Dendritic cell treated with granulocyte-macrophage colony-stimulating factor and Interleukin-4, amounts not matched to agents 40 ng/mL and 50 ng/mL, for 4 days (primary cell): ENCODE results near the gene MYH9.

Experiments
- H3K27ac Mint-ChIP-seq: one replicate; pipeline ENCODE4 v1.8.0; 2022; ENCODE audit warnings: mild to moderate bottlenecking, mixed read lengths
- H3K27me3 Mint-ChIP-seq: one replicate; pipeline ENCODE4 v1.8.0; 2022; ENCODE audit warnings: mild to moderate bottlenecking, mixed read lengths
- H3K36me3 Mint-ChIP-seq: one replicate; pipeline ENCODE4 v1.8.0; 2022; ENCODE audit warnings: low read depth, mixed read lengths
- H3K4me1 Mint-ChIP-seq: one replicate; pipeline ENCODE4 v1.8.0; 2022; ENCODE audit warnings: low read depth, mixed read lengths
- H3K4me3 Mint-ChIP-seq: one replicate; pipeline ENCODE4 v1.8.0; 2022; ENCODE audit warnings: mild to moderate bottlenecking, moderate library complexity, mixed read lengths
- H3K9me3 Mint-ChIP-seq: one replicate; pipeline ENCODE4 v1.8.0; 2022; ENCODE audit warnings: mixed read lengths
- intact Hi-C: fragments of 100-400 bp; cut with micrococcal nuclease; formaldehyde crosslinking; loops from one replicate; pipeline ENCODE4 v1.15.0; 2022

MYH9 gene

GRCh38 chr22:36386351-36386899 is 1.3 kb downstream of the MYH9 start:
- Mint-ChIP-seq H3K27ac (peak overlapping the region; percentile 95), H3K27me3 (no peaks in the 10 kb centered on the region), H3K9me3 (no peaks in the 10 kb centered on the region), H3K36me3 (peaks cover 44% of the 10 kb centered on the region), H3K4me3 (peak overlapping the region; percentile 98), H3K4me1 (peaks cover 60% of the 10 kb centered on the region)
- intact Hi-C loops, result loop anchor here (5.0 kb wide), 3 partner anchors 54 to 141 kb away; partner anchors contain the start of gene EIF3D

GRCh38 chr22:36385491-36386350 is 2.0 kb downstream of the MYH9 start:
- Mint-ChIP-seq H3K4me3 (peak overlapping the region; percentile 98), H3K9me3 (no peaks in the 10 kb centered on the region), H3K27me3 (no peaks in the 10 kb centered on the region), H3K27ac (peak overlapping the region; percentile 95), H3K4me1 (peaks cover 55% of the 10 kb centered on the region), H3K36me3 (peaks cover 44% of the 10 kb centered on the region)
- intact Hi-C loops, result loop anchor here (5.0 kb wide), 3 partner anchors 53 to 142 kb away; partner anchors contain the start of gene EIF3D

- peaks cover 56% of the 10 kb centered on the region for H3K4me1 Mint-ChIP-seq
- H3K36me3 Mint-ChIP-seq, result peaks cover 50% of the 10 kb centered on the region
- H3K27ac Mint-ChIP-seq, result peak overlapping the region; percentile 95
- H3K9me3 Mint-ChIP-seq, result no peaks in the 10 kb centered on the region
- intact Hi-C loops, result loop anchor here (5.0 kb wide), 3 partner anchors 53 to 142 kb away; partner anchors contain the start of gene EIF3D
- peak overlapping the region; percentile 98 for H3K4me3 Mint-ChIP-seq
- no peaks in the 10 kb centered on the region for H3K27me3 Mint-ChIP-seq
These were observed 2.8 kb downstream of the MYH9 start for GRCh38 chr22:36384766-36385481.

DNA sequence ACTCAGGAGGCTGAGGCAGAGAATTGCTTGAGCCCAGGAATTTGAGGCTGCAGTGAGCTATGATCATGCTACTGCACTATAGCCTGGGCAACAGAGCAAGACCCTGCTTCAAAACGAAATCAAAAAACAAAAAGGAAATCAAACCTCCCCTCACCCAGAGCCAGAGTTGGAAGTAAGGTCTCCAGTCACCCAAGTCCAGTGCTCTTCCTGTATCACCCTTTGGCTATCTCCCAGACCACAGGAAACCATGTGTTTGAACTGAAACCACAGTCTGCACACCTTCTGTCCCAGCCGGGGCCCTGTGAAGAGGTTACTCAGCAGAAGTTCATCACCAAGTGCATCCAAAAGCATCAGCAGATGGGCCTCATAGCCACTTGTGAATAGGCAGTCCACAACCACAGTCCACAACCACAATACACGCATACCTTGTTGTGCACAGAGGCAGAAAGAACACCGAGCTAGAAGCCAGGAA is 4.6 kb downstream of the MYH9 start:
- Mint-ChIP-seq H3K27me3 (no peaks in the 10 kb centered on the region), H3K4me1 (peaks cover 68% of the 10 kb centered on the region), H3K4me3 (peak overlapping the region; percentile 23), H3K27ac (peak overlapping the region; percentile 43), H3K9me3 (no peaks in the 10 kb centered on the region), H3K36me3 (peaks cover 67% of the 10 kb centered on the region)
- intact Hi-C loops, result no loop called here

GRCh38 chr22:36381513-36382128 is 6.1 kb downstream of the MYH9 start:
- H3K36me3 Mint-ChIP-seq, result peaks cover 76% of the 10 kb centered on the region
- intact Hi-C loops, result no loop called here
- H3K27ac Mint-ChIP-seq, result no peak overlapping the region
- no peak overlapping the region for H3K4me3 Mint-ChIP-seq
- H3K4me1 Mint-ChIP-seq, result peaks cover 82% of the 10 kb centered on the region
- no peaks in the 10 kb centered on the region for H3K27me3 Mint-ChIP-seq
- no peaks in the 10 kb centered on the region for H3K9me3 Mint-ChIP-seq

DNA sequence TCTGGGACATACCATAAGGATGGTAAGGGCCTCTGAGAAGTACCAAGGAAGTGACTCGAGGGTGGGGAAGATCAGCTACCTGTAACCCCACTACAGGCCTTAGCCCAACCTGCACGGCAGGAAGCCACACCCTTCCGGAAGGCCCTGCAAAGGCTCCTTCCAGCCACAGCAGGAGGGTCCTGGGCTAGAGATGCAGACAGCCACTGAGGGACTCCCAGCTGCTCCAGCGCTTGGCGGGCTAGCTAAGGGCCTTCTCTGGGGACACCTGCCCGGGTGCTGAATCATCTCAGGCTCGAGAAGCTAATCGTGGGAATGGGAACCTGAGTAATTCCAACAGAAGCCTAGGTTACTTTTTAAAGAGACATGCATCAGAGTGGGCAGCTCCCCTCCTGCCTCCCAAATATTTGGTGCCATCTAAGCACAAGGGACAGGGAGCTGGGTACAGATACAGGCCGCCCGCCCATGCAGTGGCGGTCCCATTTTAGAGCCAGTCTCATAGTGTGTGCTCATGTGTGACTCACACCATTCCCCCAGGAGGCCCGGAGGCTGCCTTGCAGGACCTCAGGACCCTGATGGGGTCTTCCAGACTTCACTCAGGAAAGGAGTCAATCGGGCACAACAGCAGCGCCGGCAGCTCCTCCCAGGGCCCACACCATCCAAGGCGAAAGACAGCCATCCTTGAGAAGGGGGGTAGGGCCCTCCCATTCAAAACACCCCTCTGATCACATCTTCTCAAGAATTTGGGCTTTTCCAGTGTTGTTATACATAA is 8.0 kb downstream of the MYH9 start:
- H3K4me1 Mint-ChIP-seq, result peaks cover 78% of the 10 kb centered on the region
- H3K36me3 Mint-ChIP-seq, result peaks cover 66% of the 10 kb centered on the region
- intact Hi-C loops, result no loop called here
- H3K27me3 Mint-ChIP-seq, result no peaks in the 10 kb centered on the region
- H3K9me3 Mint-ChIP-seq, result no peaks in the 10 kb centered on the region
- peak overlapping the region; percentile 28 for H3K27ac Mint-ChIP-seq
- H3K4me3 Mint-ChIP-seq, result no peak overlapping the region

GRCh38 chr22:36378869-36379217 is 8.9 kb downstream of the MYH9 start:
- Mint-ChIP-seq H3K4me1 (peaks cover 75% of the 10 kb centered on the region), H3K27ac (peak overlapping the region; percentile 33), H3K27me3 (no peaks in the 10 kb centered on the region), H3K36me3 (peaks cover 64% of the 10 kb centered on the region), H3K4me3 (no peak overlapping the region), H3K9me3 (no peaks in the 10 kb centered on the region)
- intact Hi-C loops, result no loop called here

- Mint-ChIP-seq H3K4me1 (peaks cover 74% of the 10 kb centered on the region), H3K4me3 (no peak overlapping the region), H3K9me3 (no peaks in the 10 kb centered on the region), H3K27me3 (no peaks in the 10 kb centered on the region), H3K27ac (peak overlapping the region; percentile 33), H3K36me3 (peaks cover 62% of the 10 kb centered on the region)
- intact Hi-C loops, result no loop called here
These were observed 9.5 kb downstream of the MYH9 start for GRCh38 chr22:36378080-36378868.

GRCh38 chr22:36377022-36377631 is 10.6 kb downstream of the MYH9 start:
- H3K4me1 Mint-ChIP-seq, result peaks cover 81% of the 10 kb centered on the region
- H3K9me3 Mint-ChIP-seq, result no peaks in the 10 kb centered on the region
- H3K27me3 Mint-ChIP-seq, result no peaks in the 10 kb centered on the region
- H3K27ac Mint-ChIP-seq, result peak overlapping the region; percentile 33
- H3K36me3 Mint-ChIP-seq, result peaks cover 59% of the 10 kb centered on the region
- intact Hi-C loops, result no loop called here
- H3K4me3 Mint-ChIP-seq, result no peak overlapping the region

DNA sequence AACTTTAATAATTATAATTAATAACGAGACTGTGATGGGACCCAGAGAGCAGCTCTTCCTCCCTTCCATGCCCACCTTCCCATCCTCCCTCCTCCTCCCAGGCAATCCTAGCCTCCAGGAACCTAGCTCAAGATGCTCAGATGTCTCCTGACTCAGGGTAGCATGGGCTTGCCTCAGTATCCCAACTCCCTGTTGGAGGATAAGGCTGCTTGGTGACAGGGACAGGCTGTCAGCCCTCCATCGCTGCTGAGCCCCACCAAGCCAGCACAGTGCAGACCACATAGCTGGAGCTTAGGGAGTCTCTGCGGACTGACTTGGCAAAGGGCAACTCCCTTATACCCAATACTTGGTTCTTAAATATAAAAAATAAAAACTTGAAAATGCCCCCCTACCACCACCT is 11.5 kb downstream of the MYH9 start:
- Mint-ChIP-seq H3K4me1 (peaks cover 89% of the 10 kb centered on the region), H3K4me3 (no peak overlapping the region), H3K27me3 (no peaks in the 10 kb centered on the region), H3K9me3 (no peaks in the 10 kb centered on the region), H3K27ac (no peak overlapping the region), H3K36me3 (peaks cover 59% of the 10 kb centered on the region)
- intact Hi-C loops, result no loop called here

GRCh38 chr22:36375071-36375980 is 12.4 kb downstream of the MYH9 start:
- Mint-ChIP-seq H3K4me3 (no peak overlapping the region), H3K27ac (peak overlapping the region; percentile 61), H3K9me3 (no peaks in the 10 kb centered on the region), H3K36me3 (peaks cover 57% of the 10 kb centered on the region), H3K4me1 (peaks cover 92% of the 10 kb centered on the region), H3K27me3 (no peaks in the 10 kb centered on the region)
- intact Hi-C loops, result no loop called here
